ENCODE results near the gene FOCAD.

- TF ChIP-seq POLR2A (IDR thresholded peaks at IDR 0.05; ENCODE audit: low read depth, low read length) (no peak), POLR2AphosphoS5 (IDR thresholded peaks at IDR 0.05; ENCODE audit: low read depth, low read length) (no peak)
Observed at GRCh38 chr9:20930836-20931235, 246.8 kb downstream of the FOCAD start.
